Measurements from ENCODE around the gene WIPF3.

The WIPF3 gene

DNA sequence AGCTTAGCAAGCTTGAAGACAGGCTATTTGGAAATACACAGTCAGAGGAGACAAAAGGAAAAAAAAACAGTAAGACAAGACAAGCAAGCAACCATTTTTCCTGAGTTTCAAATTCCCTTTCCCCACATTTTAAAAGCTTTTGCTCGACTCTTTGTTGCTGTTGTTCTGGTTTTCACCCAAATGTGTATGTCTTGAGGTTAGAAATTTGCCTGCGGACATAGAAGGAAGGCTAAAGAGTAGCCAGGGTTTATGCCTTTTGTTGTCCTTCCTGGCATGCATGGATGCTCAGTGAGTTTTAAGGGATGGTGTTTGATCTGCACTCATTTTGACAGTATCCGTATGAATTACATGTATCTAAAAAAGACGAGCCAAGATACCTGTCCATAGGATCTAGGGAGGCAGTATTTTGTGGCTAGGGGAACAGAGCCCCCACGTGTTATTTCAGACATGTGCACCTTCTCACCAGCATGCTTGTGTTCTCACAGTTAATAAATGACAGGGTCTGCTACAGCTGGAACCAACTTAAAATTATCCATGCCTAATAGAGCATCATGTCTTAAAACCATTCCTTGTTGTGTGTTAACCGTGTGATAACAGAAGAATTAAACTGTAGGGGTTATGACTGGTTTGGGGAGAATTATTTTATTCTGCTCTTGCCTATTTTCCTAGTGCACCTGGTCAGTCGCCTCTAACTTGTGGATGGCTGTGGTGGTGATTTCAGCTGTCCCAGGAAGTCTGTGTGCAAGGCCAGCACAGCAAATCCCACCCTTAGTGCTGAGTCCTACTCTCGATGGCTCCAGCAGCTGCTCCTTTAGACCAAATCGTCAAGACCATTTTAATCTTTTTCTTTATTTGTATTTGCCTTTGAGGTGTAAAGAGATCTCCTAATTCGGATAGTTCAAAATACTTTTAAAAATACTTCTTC lies 9.1 kb downstream of the WIPF3 start:
- H3K27ac ChIP-seq (ENCODE audit: low read depth, low read length): no peak overlapping the region
- H3K79me2 ChIP-seq (ENCODE audit: control insufficient read depth, low read length): no peaks in the 10 kb centered on the region
- no peak overlapping the region for H3K4me3 ChIP-seq (ENCODE audit: low read length)
- H3K27me3 ChIP-seq (ENCODE audit: control insufficient read depth, low read length): peaks cover 29% of the 10 kb centered on the region
- H3K4me1 ChIP-seq (ENCODE audit: control insufficient read depth, low read length): no peaks in the 10 kb centered on the region
- H3K9me3 ChIP-seq (ENCODE audit: control insufficient read depth, insufficient read depth, low read length): no peaks in the 10 kb centered on the region
- no peaks in the 10 kb centered on the region for H4K20me1 ChIP-seq (ENCODE audit: control insufficient read depth, insufficient read depth, low read depth, low read length)
- H3F3A ChIP-seq (ENCODE audit: control insufficient read depth, insufficient read depth): no peaks in the 10 kb centered on the region
- TF ChIP-seq, protein P1, sequence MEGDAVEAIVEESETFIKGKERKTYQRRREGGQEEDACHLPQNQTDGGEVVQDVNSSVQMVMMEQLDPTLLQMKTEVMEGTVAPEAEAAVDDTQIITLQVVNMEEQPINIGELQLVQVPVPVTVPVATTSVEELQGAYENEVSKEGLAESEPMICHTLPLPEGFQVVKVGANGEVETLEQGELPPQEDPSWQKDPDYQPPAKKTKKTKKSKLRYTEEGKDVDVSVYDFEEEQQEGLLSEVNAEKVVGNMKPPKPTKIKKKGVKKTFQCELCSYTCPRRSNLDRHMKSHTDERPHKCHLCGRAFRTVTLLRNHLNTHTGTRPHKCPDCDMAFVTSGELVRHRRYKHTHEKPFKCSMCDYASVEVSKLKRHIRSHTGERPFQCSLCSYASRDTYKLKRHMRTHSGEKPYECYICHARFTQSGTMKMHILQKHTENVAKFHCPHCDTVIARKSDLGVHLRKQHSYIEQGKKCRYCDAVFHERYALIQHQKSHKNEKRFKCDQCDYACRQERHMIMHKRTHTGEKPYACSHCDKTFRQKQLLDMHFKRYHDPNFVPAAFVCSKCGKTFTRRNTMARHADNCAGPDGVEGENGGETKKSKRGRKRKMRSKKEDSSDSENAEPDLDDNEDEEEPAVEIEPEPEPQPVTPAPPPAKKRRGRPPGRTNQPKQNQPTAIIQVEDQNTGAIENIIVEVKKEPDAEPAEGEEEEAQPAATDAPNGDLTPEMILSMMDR (IDR thresholded peaks at IDR 0.05; ENCODE audit: low read depth, low read length, poor library complexity, severe bottlenecking): no peak
- H3K9me2 ChIP-seq (replicated peaks; ENCODE audit: control insufficient read depth, low read length): no peaks in the 10 kb centered on the region
- no peak overlapping the region for H3K4me2 ChIP-seq (ENCODE audit: low read length)
- no peaks in the 10 kb centered on the region for H3K36me3 ChIP-seq (ENCODE audit: control insufficient read depth, low read length)

DNA sequence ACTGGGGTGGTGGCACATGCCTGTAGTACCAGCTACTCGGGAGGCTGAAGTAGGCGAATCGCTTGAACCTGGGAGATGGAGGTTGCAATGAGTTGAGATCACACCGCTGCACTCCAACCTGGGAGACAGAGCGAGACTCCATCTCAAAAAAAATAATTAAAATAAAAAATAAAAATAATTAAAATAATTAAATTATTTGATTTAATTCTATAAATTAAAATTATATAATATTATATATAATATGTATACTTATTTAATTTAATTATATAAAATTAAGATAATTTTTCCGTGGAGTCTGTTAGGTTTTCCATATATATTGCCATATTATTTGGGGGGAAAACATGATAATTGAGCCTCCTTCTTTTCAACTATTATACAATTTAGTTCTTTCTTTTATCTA lies 12.0 kb downstream of the WIPF3 start:
- H3K9me2 ChIP-seq (replicated peaks; ENCODE audit: control insufficient read depth, low read length): no peaks in the 10 kb centered on the region
- no peaks in the 10 kb centered on the region for H3K36me3 ChIP-seq (ENCODE audit: control insufficient read depth, low read length)
- H3K79me2 ChIP-seq (ENCODE audit: control insufficient read depth, low read length): no peaks in the 10 kb centered on the region
- no peak overlapping the region for H3K4me2 ChIP-seq (ENCODE audit: low read length)
- no peaks in the 10 kb centered on the region for H3F3A ChIP-seq (ENCODE audit: control insufficient read depth, insufficient read depth)
- H4K20me1 ChIP-seq (ENCODE audit: control insufficient read depth, insufficient read depth, low read depth, low read length): no peaks in the 10 kb centered on the region
- H3K9me3 ChIP-seq (ENCODE audit: control insufficient read depth, insufficient read depth, low read length): no peaks in the 10 kb centered on the region
- H3K4me1 ChIP-seq (ENCODE audit: control insufficient read depth, low read length): no peaks in the 10 kb centered on the region
- H3K27ac ChIP-seq (ENCODE audit: low read depth, low read length): no peak overlapping the region
- peaks cover 21% of the 10 kb centered on the region for H3K27me3 ChIP-seq (ENCODE audit: control insufficient read depth, low read length)
- TF ChIP-seq EZH2phosphoT487 (IDR thresholded peaks at IDR 0.05; ENCODE audit: borderline replicate concordance, low read length): no peak
- TF ChIP-seq, protein P1 (IDR thresholded peaks at IDR 0.05; ENCODE audit: low read depth, low read length, poor library complexity, severe bottlenecking): no peak
- H3K4me3 ChIP-seq (ENCODE audit: low read length): no peak overlapping the region

DNA sequence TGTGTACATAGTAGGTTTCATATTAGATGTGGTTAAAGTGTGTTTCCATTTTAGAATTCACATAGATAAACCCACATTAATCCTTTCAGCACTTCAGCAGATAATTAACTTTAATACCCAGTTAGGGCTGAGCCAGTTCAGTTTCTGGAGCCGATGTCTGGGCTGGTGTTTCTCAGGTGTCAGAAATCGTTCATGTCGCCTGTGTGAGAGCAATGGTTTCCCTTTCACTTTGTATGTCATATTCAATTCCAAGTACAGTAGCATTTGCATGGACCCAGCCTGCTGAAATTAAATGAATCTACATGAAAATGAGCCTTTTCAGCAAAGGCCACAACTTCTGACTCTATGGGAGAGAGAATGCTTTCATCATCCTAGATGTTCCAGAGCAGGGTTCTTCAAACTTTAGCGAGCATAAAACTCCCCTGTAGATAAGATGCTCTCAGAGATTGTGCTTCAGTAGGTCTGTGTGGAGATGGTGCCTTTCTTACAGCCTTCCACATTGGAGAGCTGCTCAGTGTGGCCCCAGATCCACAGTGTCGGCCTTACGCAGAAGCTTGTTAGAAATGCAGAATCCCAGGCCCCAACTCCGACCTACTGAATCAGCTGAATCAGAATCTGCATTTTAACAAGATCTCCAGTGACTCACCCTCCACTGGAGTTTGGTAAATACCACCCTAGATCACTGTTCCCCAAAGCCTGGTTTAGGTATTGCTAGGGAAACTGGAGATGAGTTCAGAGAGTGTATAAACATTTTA lies 19.6 kb downstream of the WIPF3 start:
- H3K79me2 ChIP-seq (ENCODE audit: control insufficient read depth, low read length): no peaks in the 10 kb centered on the region
- no peaks in the 10 kb centered on the region for H3K9me3 ChIP-seq (ENCODE audit: control insufficient read depth, insufficient read depth, low read length)
- H3K27me3 ChIP-seq (ENCODE audit: control insufficient read depth, low read length): peaks cover 14% of the 10 kb centered on the region
- no peak overlapping the region for H3K27ac ChIP-seq (ENCODE audit: low read depth, low read length)
- no peak overlapping the region for H3K4me2 ChIP-seq (ENCODE audit: low read length)
- H3F3A ChIP-seq (ENCODE audit: control insufficient read depth, insufficient read depth): no peaks in the 10 kb centered on the region
- H3K9me2 ChIP-seq (replicated peaks; ENCODE audit: control insufficient read depth, low read length): no peaks in the 10 kb centered on the region
- H4K20me1 ChIP-seq (ENCODE audit: control insufficient read depth, insufficient read depth, low read depth, low read length): no peaks in the 10 kb centered on the region
- TF ChIP-seq, protein P1 (IDR thresholded peaks at IDR 0.05; ENCODE audit: low read depth, low read length, poor library complexity, severe bottlenecking): no peak
- TF ChIP-seq EZH2phosphoT487 (IDR thresholded peaks at IDR 0.05; ENCODE audit: borderline replicate concordance, low read length): no peak
- no peaks in the 10 kb centered on the region for H3K4me1 ChIP-seq (ENCODE audit: control insufficient read depth, low read length)
- H3K36me3 ChIP-seq (ENCODE audit: control insufficient read depth, low read length): no peaks in the 10 kb centered on the region
- no peak overlapping the region for H3K4me3 ChIP-seq (ENCODE audit: low read length)
